Activated CD4-positive, alpha-beta T cell treated with anti-CD3 and anti-CD28 coated beads, Interleukin-10, Interleukin-2, amounts not matched to agents 100 ng/mL and 50 ng/mL, durations not matched to agents 16 hours and 8 hours (primary cell): ENCODE results near the gene TMEM88.

Source experiments
- DNase-seq: peaks from one replicate; pipeline ENCODE4 v3.0.0-alpha.2; 2020

Gene TMEM88

GRCh38 chr17:7833795-7834541 is 20.9 kb upstream of the TMEM88 start, which contains the start of gene KDM6B:
KDM6B (plus strand) TSS chr17:7834217; CDS start chr17:7845555, 11,338 bp downstream.
- DNase-seq, result peak; percentile 89

GRCh38 chr17:7834542-7834956 is 20.3 kb upstream of the TMEM88 start:
- DNase-seq, result peak; percentile 42

DNA sequence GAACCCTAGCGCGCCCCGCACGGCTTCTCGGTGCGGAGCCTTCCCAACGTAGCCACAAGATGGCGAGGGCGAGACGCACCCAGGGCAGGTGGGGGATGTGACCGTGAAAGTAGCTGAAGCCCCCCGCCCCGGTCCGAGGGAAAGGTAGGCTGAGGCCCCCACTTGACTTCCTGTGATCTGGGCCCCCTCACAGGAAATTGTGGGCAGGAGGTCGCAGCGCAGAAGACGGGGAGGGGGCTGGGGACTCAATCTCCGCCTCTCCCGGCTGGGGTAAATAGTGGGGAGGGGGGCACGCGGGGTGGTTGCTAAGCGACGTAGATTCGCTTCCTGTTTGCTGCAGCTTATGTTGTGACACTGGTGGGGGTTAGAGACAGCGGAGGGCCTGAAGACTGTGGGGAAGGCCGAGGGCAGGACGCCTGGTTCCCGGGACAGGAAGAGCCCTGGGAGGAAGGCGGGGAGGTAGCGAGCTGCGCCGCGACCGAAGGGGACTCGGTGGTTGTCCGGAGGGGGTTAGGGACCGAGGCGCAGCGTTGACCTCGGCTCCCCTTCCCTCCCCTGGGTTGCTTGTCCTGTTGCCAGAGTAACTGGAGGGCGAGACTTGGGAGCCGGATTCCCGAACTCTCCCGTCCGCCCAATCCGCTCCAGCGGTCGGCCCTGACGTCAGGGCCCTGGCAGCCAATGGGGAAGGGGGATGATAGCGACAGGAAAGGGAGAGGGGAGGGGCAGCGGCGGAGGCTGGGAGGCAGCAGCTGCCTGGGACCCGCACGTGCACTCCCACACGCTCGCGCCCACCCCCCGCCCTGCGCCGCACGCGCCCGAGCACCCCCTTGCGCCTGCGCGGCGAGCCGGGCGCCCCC is 19.7 kb upstream of the TMEM88 start:
- DNase-seq, result peak; percentile 96

GRCh38 chr17:7835814-7836595 is 18.9 kb upstream of the TMEM88 start:
- peak; percentile 52 for DNase-seq

DNA sequence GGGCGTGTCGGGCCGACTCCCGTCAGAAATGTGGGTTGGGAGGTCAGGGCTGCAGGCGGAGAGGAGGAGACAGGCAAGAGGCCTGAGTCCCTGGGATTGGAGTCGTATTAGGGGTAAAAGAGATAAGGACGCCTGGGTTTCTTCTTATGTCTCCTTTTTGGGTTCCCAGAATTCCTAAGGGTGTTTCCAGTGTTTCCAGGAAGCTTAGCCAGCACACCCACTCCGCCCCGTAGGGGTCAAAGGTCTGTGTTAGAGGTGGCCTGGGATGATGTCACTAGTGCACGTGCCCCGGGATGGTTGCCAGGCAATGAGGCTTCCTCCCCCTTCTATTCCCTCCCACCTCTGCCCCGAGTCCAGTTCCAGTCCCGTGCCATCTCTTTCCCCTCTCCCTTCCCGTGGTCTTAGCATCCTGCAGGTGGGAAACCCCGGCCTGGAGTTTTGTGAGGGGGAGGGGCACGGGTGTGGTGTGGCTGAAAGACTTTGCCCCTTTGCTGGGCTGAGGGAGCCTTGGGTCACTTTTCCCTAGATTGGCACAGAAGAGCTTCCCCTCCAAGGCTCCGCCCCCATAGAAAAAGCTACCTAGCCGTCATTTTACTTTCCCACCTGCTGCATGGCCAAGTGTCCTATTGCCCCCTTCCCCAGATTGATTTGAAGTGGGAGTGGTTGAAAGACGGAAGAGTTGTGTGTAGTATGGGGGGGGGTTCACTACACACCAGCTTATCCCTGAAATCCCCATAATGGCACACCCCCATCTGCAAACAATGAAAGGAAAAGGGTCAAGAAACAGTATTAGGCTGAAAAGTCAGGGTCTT is 18.1 kb upstream of the TMEM88 start:
- DNase-seq, result peak; percentile 85

GRCh38 chr17:7837408-7838088 is 17.3 kb upstream of the TMEM88 start:
- DNase-seq, result peak; percentile 42

- DNase-seq, result peak; percentile 55
These were observed 16.5 kb upstream of the TMEM88 start for GRCh38 chr17:7838090-7839075.

GRCh38 chr17:7839190-7839875 is 15.5 kb upstream of the TMEM88 start:
- DNase-seq, result no peak

GRCh38 chr17:7839876-7840261 is 15.0 kb upstream of the TMEM88 start:
- DNase-seq, result peak; percentile 55

DNA sequence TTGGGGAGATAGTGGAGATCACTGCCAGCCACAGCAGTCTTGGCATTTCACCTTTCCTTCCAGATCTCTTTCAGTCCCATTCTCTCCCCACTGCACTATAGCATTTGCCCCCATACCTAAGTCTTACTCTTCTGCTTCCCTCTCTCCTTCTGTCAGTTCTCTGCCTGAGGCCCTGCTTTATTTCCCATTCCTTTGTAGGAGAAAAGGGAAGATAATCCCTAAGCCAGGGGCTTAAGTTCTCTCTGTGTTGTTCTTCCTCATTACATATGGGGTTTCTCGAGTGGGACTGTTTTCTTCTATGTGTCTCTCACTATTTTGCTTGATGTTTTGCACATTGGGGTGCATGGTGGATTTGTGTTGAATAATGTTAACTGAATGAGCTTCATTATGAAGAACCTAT is 14.4 kb upstream of the TMEM88 start:
- no peak for DNase-seq

DNA sequence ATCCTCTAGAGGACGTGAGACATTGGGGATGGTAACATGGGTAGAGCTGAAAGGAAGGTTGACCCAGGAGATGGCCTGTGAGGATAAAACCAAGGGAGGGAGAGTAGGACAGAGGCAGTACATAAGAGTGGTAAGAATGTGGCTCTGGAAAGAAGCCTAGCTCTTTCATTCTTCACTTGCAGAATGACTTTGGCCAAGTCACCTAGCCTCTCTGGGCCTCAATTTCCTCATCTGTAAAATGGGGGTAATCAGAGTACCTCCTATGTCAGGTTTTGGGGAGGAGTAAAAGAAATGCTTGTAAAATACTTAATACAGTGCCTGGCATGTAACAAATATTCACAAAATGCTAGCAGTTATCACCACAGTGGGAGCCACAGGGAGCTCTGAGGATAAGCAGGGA is 14.0 kb upstream of the TMEM88 start:
- DNase-seq, result no peak

DNA sequence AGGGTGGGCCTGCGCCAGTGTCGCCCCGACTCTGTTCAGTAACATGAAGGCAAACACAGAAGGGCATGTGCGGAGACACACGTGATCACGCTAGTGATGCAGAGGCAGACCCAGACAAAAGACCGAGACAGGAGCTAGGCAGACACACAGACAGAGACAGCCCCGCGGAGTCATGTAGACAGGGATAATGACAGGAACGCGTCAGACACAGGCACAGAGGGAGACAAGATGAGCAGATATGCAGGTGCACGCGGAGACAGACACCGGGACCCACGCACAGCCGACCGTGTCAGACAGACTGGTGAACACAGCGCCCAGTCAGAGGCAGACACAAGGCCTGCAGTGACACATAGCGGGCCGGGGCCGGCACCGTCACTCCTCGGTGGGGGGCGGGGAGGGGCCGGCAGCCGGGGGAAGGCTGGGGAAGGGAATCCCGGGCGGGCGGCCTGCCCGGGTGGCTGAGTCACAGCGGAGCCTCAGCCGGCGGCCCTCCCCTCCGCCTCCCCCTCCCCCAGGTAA is 13.4 kb upstream of the TMEM88 start:
- peak; percentile 88 for DNase-seq

DNA sequence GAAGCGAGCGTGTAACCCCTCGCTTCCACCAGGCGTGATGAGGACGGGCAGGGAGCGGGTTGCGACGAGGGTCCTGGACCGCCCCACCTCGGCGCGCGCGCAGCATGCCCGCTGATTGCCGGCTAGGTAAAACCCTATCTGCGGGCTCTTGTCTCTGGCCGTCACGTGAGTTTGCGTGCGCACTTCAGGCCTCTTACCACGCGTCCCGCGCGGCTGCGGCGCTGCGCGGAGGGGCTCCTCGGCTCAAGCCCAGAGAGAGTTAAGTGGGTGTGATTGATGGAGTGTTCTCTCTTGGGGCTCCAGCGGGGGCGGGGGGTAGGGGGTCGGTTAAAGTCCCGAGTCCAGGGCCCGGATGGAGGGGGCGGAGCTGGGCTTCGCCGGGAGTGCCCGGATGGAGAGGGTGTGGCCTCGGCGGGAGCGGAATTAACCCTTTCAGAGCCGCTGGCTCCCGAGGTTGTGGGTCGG is 12.9 kb upstream of the TMEM88 start:
- DNase-seq, result peak; percentile 89

DNA sequence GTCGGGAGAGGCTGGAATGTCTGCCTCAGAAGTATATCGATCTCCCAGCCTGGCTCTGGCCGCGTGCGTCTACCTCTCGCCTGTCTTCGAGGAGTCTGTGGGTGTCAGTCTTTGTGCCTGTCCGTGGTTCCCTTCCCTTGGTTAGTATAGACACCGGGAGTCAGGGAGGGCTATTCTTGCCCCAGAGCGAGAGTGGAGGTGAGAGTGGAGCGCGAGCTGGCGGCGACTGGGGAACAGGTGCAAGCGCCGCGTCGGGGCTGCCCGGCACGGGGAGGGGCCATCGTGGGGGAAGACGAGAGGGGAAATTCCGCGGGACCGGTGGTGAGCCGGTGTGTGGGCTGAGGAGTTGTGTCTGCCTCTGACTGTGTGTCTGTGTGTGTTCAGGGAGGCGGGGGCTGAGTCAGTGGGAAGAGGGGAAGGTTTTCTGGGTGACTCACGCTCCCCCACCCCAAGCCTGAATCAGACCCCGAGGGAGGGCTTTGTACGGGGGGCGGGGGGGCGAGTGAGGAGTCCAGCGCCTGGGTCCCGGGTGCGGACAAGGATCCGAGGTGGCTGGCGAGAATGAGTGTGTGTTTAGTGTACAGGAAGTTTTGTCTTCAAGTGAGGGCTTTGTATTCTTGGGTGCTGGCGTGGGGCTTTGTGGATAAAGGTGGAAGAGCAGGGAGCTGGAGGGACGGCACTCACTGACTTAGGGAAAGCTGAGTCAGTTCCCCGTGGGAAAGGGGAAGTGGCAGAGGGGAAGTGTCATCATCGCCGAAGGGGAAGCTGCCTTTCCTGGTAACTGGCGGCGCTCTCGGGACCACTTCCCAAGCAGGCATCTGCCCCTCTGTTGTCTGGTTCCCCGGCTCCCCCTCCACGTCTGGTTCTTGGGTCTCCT is 12.2 kb upstream of the TMEM88 start:
- DNase-seq, result peak; percentile 92

DNA sequence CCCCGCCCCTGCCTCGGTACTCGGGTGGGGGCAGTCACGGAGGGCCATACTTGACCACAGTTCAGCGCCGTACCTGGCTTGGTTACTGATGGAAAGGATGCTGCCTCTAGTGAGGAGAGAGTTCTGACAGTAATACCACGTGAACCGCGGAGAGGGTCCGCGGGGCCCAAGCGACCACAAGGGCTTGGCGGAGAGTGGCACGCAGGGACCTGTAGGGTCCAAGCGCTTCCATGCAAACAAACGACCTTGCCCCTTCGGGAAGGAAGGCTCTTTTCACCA is 11.7 kb upstream of the TMEM88 start:
- no peak for DNase-seq

DNA sequence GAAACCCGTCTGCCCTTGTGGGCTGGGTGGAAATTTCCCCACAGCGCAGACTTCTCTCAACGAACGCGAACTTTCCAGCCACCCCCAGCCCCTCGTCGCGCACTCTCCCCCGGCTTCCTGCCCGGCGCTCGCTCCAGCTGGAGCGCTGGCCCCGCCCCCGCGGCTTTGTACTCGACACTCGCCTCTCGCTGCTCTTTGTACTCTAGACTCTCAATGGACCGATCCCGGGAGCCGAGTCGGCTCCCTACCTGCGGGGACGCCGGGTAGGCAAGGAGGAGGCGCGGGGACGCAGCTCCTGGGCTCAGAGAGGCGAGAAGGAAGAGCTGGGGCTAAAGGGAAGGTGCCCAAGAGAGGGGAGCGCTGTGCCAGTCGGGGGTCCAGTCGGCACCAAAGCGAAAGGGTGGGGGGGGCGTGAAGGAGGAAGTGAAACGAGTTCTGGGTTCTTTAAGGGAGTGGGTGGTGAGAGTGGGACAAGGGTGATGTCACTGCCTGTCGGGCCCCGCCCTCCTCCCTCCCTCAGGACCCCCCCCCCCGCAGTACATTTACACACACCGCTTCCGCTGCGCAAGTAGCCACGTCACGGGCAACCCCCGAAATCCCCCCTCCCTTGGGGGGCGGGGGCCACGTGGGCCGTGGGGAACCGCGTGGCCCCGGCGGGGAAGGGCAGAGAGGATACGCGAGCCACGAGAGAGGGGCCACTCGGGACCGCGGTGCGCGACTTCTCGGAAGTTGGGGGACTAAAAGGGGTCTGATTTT is 11.2 kb upstream of the TMEM88 start:
- peak; percentile 89 for DNase-seq

GRCh38 chr17:7844292-7845154 is 10.3 kb upstream of the TMEM88 start:
- DNase-seq, result peak; percentile 95
